Measurements from ENCODE around the gene GPR152. TPM values are rescaled to one million over a fixed set of nuclear protein-coding genes. Genes with fewer than 3 reads are reported as not detected.
A peak's percentile ranks its signal among the peaks of the same experiment; 100 is the strongest.

GPR152 gene
- total RNA-seq, 1 donor from 2014 or later, result not detected

GRCh38 chr11:67448220-67448609 lies 4.3 kb downstream of the GPR152 start:
- no peaks in the 10 kb centered on the region for H3K27me3 Mint-ChIP-seq
- DNase-seq (ENCODE audit: extremely low spot score, unreplicated experiment), result no peak
- H3K4me1 Mint-ChIP-seq (ENCODE audit: unreplicated experiment), result no peaks in the 10 kb centered on the region
- no peak overlapping the region for H3K27ac Mint-ChIP-seq
- no peak for TF ChIP-seq CTCF (conservative IDR thresholded peaks at IDR 0.05)
- no peaks in the 10 kb centered on the region for H3K9me3 Mint-ChIP-seq
- no peak overlapping the region for H3K4me3 Mint-ChIP-seq
- H3K36me3 Mint-ChIP-seq, result no peaks in the 10 kb centered on the region

GRCh38 chr11:67445515-67445914 lies 7.0 kb downstream of the GPR152 start:
- no peak for DNase-seq (ENCODE audit: extremely low spot score, unreplicated experiment)
- Mint-ChIP-seq H3K4me3 (peak overlapping the region; percentile 69), H3K9me3 (no peaks in the 10 kb centered on the region), H3K4me1 (ENCODE audit: unreplicated experiment) (peaks cover 3% of the 10 kb centered on the region), H3K27ac (peak overlapping the region; percentile 83), H3K36me3 (no peaks in the 10 kb centered on the region), H3K27me3 (no peaks in the 10 kb centered on the region)
- TF ChIP-seq CTCF (conservative IDR thresholded peaks at IDR 0.05), result no peak

- Mint-ChIP-seq H3K27me3 (no peaks in the 10 kb centered on the region), H3K4me3 (peak overlapping the region; percentile 88), H3K9me3 (no peaks in the 10 kb centered on the region), H3K27ac (peak overlapping the region; percentile 84), H3K4me1 (ENCODE audit: unreplicated experiment) (peaks cover 3% of the 10 kb centered on the region), H3K36me3 (no peaks in the 10 kb centered on the region)
- no peak for DNase-seq (ENCODE audit: extremely low spot score, unreplicated experiment)
- no peak for TF ChIP-seq CTCF (conservative IDR thresholded peaks at IDR 0.05)
Measured at GRCh38 chr11:67442504-67443404, 9.8 kb downstream of the GPR152 start.

- no peaks in the 10 kb centered on the region for H3K27me3 Mint-ChIP-seq
- H3K4me1 Mint-ChIP-seq (ENCODE audit: unreplicated experiment), result peaks cover 3% of the 10 kb centered on the region
- peak overlapping the region; percentile 88 for H3K4me3 Mint-ChIP-seq
- TF ChIP-seq CTCF (conservative IDR thresholded peaks at IDR 0.05), result no peak
- no peaks in the 10 kb centered on the region for H3K9me3 Mint-ChIP-seq
- no peaks in the 10 kb centered on the region for H3K36me3 Mint-ChIP-seq
- peak overlapping the region; percentile 84 for H3K27ac Mint-ChIP-seq
- DNase-seq (ENCODE audit: extremely low spot score, unreplicated experiment), result no peak
Measured at GRCh38 chr11:67441731-67442351, 10.7 kb downstream of the GPR152 start.

- H3K4me3 Mint-ChIP-seq, result no peak overlapping the region
- H3K27ac Mint-ChIP-seq, result no peak overlapping the region
- no peaks in the 10 kb centered on the region for H3K36me3 Mint-ChIP-seq
- no peaks in the 10 kb centered on the region for H3K9me3 Mint-ChIP-seq
- peaks cover 3% of the 10 kb centered on the region for H3K4me1 Mint-ChIP-seq (ENCODE audit: unreplicated experiment)
- DNase-seq (ENCODE audit: extremely low spot score, unreplicated experiment), result no peak
- no peak for TF ChIP-seq CTCF (conservative IDR thresholded peaks at IDR 0.05)
- H3K27me3 Mint-ChIP-seq, result no peaks in the 10 kb centered on the region
Measured at GRCh38 chr11:67441098-67441563, 11.4 kb downstream of the GPR152 start.

Data from type B pancreatic cell (in vitro differentiated cells).